Stomach smooth muscle (tissue), 2 donors: ENCODE data around the gene ZNF428.

Experiments
- H3K27ac ChIP-seq: one replicate; pipeline ENCODE4 v1.7.0; 2013; ENCODE audit warnings: mild to moderate bottlenecking, low read length, inconsistent platforms
- H3K27me3 ChIP-seq, 2 donors: one replicate each; pipeline ENCODE4 v1.7.0; 2013; ENCODE audit warnings: low read length in 2 of 2; ENCODE audit not compliant: insufficient read depth in 2 of 2, control insufficient read depth in 1 of 2
- H3K36me3 ChIP-seq, 2 donors: one replicate each; pipeline ENCODE4 v1.7.0; 2013; ENCODE audit warnings: low read length in 2 of 2; ENCODE audit not compliant: control insufficient read depth in 2 of 2, insufficient read depth in 2 of 2
- H3K4me1 ChIP-seq: one replicate; pipeline ENCODE4 v1.7.0; 2013; ENCODE audit warnings: low read length; ENCODE audit not compliant: control insufficient read depth, insufficient read depth
- H3K4me3 ChIP-seq, 2 donors: one replicate each; pipeline ENCODE4 v1.7.0; 2013; ENCODE audit warnings: low read length in 2 of 2
- H3K9ac ChIP-seq, 2 donors: one replicate each; pipeline ENCODE4 v1.7.0; 2013; ENCODE audit warnings: low read length in 2 of 2, mild to moderate bottlenecking in 1 of 2
- H3K9me3 ChIP-seq, 2 donors: one replicate each; pipeline ENCODE4 v1.7.0; 2013; ENCODE audit warnings: low read length in 2 of 2; ENCODE audit not compliant: control insufficient read depth in 2 of 2
- donor health status: healthy.
- donor health status: Pancreatic carcinoma.

The ZNF428 gene

GRCh38 chr19:43598445-43599240 is 20.8 kb downstream of the ZNF428 start:
- no peak overlapping the region for H3K9ac ChIP-seq
- peaks cover 39% of the 10 kb centered on the region for H3K4me1 ChIP-seq
- H3K4me3 ChIP-seq: no peak overlapping the region
- H3K27me3 ChIP-seq: no peaks in the 10 kb centered on the region
- no peak overlapping the region for H3K27ac ChIP-seq
- H3K36me3 ChIP-seq: peaks cover 17 to 30% of the 10 kb centered on the region in 2 donors
- no peaks in the 10 kb centered on the region for H3K9me3 ChIP-seq

DNA sequence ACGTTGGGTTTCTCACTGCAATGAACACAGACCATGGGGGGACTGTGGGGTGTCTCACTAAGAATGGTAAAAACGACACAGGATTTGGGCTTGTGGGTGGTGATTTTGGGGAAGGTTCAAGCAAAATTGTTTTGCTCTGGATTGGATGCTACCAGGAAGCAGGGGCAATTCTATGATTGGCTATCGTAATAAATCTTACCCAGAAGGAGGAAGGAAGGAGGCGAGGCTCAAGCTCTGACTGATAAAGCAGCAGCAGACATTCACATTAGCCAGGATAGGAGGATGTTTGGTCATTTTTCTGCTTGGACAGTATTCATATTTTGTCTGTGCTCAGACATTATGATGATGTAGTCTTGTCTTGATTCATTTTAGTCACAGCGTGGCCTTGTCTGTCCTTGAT is 21.6 kb downstream of the ZNF428 start:
- Histone ChIP-seq H3K4me1 (peaks cover 44% of the 10 kb centered on the region), H3K4me3 (peak overlapping the region in 1 of 2 donors; percentile 92), H3K36me3 (peaks cover 21 to 37% of the 10 kb centered on the region in 2 donors), H3K27ac (peak overlapping the region; percentile 99), H3K9ac (peak overlapping the region; percentile 42 to 98), H3K9me3 (no peaks in the 10 kb centered on the region), H3K27me3 (no peaks in the 10 kb centered on the region)

GRCh38 chr19:43596842-43597461 is 22.5 kb downstream of the ZNF428 start:
- Histone ChIP-seq H3K27me3 (no peaks in the 10 kb centered on the region), H3K36me3 (peaks cover 24 to 39% of the 10 kb centered on the region in 2 donors), H3K4me3 (peak overlapping the region; percentile 92 to 94), H3K27ac (peak overlapping the region; percentile 99), H3K4me1 (peaks cover 44% of the 10 kb centered on the region), H3K9ac (peak overlapping the region; percentile 98 to 99), H3K9me3 (no peaks in the 10 kb centered on the region)

DNA sequence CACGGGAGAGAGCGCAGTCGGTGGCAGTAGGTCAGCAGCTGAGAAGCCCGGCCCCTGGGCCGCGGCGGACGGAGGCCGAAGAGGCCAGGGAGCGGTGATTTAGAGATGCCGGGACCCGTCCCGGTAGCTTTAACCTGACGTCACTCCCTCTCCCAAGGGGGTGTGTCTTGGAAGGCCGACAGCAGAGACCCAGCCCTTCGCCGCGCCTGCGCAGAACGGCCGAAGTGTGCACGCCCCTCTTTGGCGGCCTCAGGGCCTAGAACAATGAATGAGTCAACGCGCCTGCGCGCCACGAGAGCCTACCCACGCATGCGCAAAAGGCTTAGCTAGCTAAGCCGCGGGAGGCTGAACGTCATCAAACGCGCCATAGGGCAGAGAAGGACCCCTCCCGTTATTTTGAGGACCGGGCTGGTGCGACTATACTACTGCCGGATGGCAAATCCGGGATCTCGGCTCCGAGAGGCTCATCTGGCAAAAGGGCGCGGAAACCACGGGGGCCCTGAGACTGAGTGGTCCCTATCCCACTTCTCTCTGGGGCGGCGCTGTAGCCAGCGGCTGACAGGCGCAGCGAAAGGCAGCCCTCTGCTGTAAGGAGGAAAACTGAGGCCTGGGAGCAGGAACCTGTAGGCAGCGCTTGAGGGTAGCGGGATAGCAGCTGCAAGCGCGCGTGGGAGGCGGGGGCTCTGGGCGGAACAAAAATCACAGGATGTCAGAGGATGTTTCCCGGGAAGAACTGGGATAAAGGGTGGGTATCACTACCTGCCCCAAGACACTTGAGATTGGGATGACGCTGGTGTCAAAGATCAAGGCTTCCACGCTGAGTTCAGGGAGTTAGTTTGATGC is 23.2 kb downstream of the ZNF428 start, which contains the start of the genes IRGQ and ZNF576:
TSS of gene IRGQ (minus strand) at position 136 of the 843 bp plus-strand sequence. CDS start 796 bp downstream, outside the sequence.
TSS of gene ZNF576 (plus strand) at position 597 of the 843 bp plus-strand sequence. CDS start 514 bp downstream, outside the sequence.
- H3K9me3 ChIP-seq: no peaks in the 10 kb centered on the region
- H3K27ac ChIP-seq: peak within 1 kb of the TSS; percentile 99
- H3K27me3 ChIP-seq: no peaks in the 10 kb centered on the region
- H3K36me3 ChIP-seq: peaks cover 20 to 35% of the 10 kb centered on the region in 2 donors
- H3K4me1 ChIP-seq: peaks cover 44% of the 10 kb centered on the region
- peak within 1 kb of the TSS; percentile 98 to 99 for H3K9ac ChIP-seq
- peak within 1 kb of the TSS; percentile 92 to 94 for H3K4me3 ChIP-seq

DNA sequence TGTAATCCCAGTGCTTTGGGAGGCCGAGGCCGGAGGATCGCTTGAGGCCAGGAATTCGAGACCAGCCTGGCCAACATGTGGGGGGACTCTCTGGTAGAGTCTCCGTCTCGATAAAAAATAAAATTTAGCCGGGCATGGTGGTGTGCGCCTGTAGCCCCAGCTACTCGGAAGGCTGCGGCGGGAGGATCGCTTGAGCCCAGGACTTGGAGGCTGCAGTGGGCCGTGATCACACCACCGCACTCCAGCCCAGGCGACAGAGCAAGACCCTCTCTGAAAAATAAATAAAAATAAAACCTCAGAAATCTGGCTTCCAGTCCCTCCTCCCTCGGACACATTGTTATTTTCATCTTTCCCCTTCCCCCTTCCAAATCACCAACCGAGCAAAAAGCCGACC is 23.8 kb downstream of the ZNF428 start:
- Histone ChIP-seq H3K9ac (peak overlapping the region; percentile 83 to 86), H3K36me3 (peaks cover 23 to 35% of the 10 kb centered on the region in 2 donors), H3K27me3 (no peaks in the 10 kb centered on the region), H3K9me3 (no peaks in the 10 kb centered on the region), H3K4me3 (peak overlapping the region; percentile 77 to 92), H3K4me1 (peaks cover 44% of the 10 kb centered on the region), H3K27ac (peak overlapping the region; percentile 99)

- no peaks in the 10 kb centered on the region for H3K9me3 ChIP-seq
- peaks cover 26 to 34% of the 10 kb centered on the region in 2 donors for H3K36me3 ChIP-seq
- H3K4me1 ChIP-seq: peaks cover 44% of the 10 kb centered on the region
- peak overlapping the region; percentile 99 for H3K27ac ChIP-seq
- H3K4me3 ChIP-seq: peak overlapping the region; percentile 77 to 92
- no peaks in the 10 kb centered on the region for H3K27me3 ChIP-seq
- H3K9ac ChIP-seq: peak overlapping the region; percentile 83 to 86
Observed at GRCh38 chr19:43594710-43595604, 24.5 kb downstream of the ZNF428 start.

DNA sequence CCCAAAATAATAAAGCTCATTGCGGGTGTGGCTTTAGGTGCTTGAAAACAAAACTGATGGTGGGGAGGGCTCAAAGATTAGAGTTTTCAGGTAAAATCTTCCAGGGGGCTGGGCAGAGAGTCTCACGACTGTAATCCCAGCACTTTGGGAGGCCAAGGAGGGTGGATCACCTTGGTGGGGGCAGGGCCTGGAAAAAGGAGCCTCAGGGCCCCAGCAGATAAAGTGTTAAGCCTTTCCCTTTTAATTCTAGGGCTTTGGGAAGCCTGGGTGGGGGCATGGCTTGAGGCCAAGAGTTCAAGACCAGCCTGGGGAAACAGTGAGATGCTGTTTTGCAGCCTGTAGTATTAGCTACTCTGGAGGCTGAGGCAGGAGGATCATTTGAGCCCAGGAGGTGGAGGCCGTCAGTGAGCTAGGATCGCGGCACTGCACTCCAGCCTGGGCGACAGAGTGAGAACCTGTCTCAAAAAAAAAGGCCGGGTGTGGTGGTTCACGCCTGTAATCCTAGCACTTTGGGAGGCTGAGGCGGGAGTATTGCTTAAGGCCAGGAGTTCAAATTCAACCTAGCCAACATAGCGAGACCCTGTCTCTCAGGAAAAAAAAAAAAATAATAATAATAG is 25.2 kb downstream of the ZNF428 start:
- Histone ChIP-seq H3K4me3 (peak overlapping the region in 1 of 2 donors; percentile 92), H3K27me3 (no peaks in the 10 kb centered on the region), H3K4me1 (peaks cover 44% of the 10 kb centered on the region), H3K9ac (peak overlapping the region in 1 of 2 donors; percentile 60), H3K9me3 (no peaks in the 10 kb centered on the region), H3K27ac (no peak overlapping the region), H3K36me3 (peaks cover 23 to 31% of the 10 kb centered on the region in 2 donors)

GRCh38 chr19:43592800-43593350 is 26.6 kb downstream of the ZNF428 start:
- H3K36me3 ChIP-seq: peaks cover 22 to 26% of the 10 kb centered on the region in 2 donors
- H3K9me3 ChIP-seq: no peaks in the 10 kb centered on the region
- peaks cover 39% of the 10 kb centered on the region for H3K4me1 ChIP-seq
- H3K9ac ChIP-seq: no peak overlapping the region
- H3K4me3 ChIP-seq: no peak overlapping the region
- H3K27ac ChIP-seq: no peak overlapping the region
- H3K27me3 ChIP-seq: no peaks in the 10 kb centered on the region
